ENCODE measurements around the gene DNAH14. TPM values are rescaled to one million over a fixed set of nuclear protein-coding genes. Genes with fewer than 3 reads are reported as not detected.

DNAH14 gene
- polyA plus RNA-seq, 1 donor (not counting 4 experiments of a cell fraction or from before 2014, with no cell fraction given), result 6.4 TPM

DNA sequence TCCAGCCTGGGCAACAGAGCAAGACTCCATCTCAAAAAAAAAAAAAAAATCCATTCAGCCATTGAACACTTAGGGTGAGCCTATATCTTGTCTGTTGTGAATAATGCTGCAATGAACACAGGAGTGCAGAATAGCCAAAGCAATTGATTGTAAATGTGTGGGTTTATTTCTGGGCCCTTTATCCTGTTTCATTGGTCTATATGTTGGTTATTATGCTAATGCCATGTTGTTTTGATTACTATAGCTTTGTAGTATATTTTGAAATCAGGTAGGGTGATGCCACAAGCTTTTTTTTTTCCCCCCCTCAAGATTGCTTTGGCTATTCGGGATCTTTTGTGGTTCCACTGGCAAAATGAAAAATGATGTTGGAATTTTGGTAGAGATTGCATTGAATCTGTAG is 330.8 kb downstream of the DNAH14 start:
- no peak for DNase-seq (ENCODE audit: low read depth, low spot score)
- dilution Hi-C loops (cut with MboI; ENCODE audit: extremely low pct_ligation_motif_present, low sequenced_read_pairs), result no loop called here
- H3K4me2 ChIP-seq (ENCODE audit: control insufficient read depth, extremely low read depth, insufficient read depth, low read depth, low read length), result no peak overlapping the region

DNA sequence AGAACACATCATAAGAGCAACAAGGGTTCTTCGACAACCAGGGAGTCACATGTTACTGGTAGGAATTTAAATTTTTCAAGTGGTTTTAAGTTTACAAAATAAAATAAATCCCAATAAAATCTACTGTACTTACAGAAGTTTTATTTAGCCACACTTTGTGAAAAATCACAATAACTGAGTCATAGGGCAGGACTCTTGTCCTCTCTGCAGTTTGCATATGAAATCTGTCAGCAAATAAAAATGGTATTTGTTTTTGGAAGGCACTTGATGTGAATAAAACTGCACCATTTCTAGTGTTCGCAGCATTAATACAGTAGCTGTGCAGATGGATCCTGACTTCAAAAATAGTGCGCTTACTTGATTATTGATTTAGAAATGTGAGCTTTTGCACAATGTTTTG is 348.0 kb downstream of the DNAH14 start:
- Histone ChIP-seq H3K4me2 (ENCODE audit: control insufficient read depth, extremely low read depth, insufficient read depth, low read depth, low read length) (no peak overlapping the region), H3K27me3 (ENCODE audit: control insufficient read depth, extremely low read depth, insufficient read depth, low read length) (no peaks in the 10 kb centered on the region), H3K9me1 (ENCODE audit: control insufficient read depth, extremely low read depth, insufficient read depth, low read length) (no peaks in the 10 kb centered on the region), H3K4me1 (ENCODE audit: control insufficient read depth, extremely low read depth, insufficient read depth, low read length) (no peaks in the 10 kb centered on the region), H3K9me3 (ENCODE audit: control insufficient read depth, low read depth, low read length) (no peaks in the 10 kb centered on the region), H3K4me3 (ENCODE audit: control insufficient read depth in 2 of 3, extremely low read depth in 1 of 3, insufficient read depth in 2 of 3, low read depth in 1 of 3, low read length in 3 of 3) (no peak overlapping the region), H3K27ac (ENCODE audit: control insufficient read depth, insufficient read depth, low read length) (no peak overlapping the region), H3K36me3 (ENCODE audit: control insufficient read depth in 2 of 2, extremely low read depth in 1 of 2, insufficient read depth in 2 of 2, low read length in 2 of 2) (no peaks in the 10 kb centered on the region), H3K79me2 (ENCODE audit: control insufficient read depth, insufficient read depth, low read length) (no peaks in the 10 kb centered on the region), H4K20me1 (ENCODE audit: control insufficient read depth, extremely low read depth, insufficient read depth, low read length) (no peaks in the 10 kb centered on the region), H2AFZ (ENCODE audit: control insufficient read depth, low read length) (no peak overlapping the region), H3K9ac (ENCODE audit: control insufficient read depth, extremely low read depth, insufficient read depth, low read length) (no peak overlapping the region)
- FAIRE-seq (no peak), DNase-seq (ENCODE audit: low read depth, low spot score) (no peak)
- TF ChIP-seq, protein P1, sequence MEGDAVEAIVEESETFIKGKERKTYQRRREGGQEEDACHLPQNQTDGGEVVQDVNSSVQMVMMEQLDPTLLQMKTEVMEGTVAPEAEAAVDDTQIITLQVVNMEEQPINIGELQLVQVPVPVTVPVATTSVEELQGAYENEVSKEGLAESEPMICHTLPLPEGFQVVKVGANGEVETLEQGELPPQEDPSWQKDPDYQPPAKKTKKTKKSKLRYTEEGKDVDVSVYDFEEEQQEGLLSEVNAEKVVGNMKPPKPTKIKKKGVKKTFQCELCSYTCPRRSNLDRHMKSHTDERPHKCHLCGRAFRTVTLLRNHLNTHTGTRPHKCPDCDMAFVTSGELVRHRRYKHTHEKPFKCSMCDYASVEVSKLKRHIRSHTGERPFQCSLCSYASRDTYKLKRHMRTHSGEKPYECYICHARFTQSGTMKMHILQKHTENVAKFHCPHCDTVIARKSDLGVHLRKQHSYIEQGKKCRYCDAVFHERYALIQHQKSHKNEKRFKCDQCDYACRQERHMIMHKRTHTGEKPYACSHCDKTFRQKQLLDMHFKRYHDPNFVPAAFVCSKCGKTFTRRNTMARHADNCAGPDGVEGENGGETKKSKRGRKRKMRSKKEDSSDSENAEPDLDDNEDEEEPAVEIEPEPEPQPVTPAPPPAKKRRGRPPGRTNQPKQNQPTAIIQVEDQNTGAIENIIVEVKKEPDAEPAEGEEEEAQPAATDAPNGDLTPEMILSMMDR (optimal IDR thresholded peaks at IDR 0.05 in 1 of 3, IDR thresholded peaks at IDR 0.05 in 1 of 3, conservative IDR thresholded peaks at IDR 0.05 in 1 of 3; ENCODE audit: extremely low read depth in 1 of 3, insufficient read depth in 2 of 3, low read length in 3 of 3), result no peak
- TF ChIP-seq EZH2 (IDR thresholded peaks at IDR 0.05; ENCODE audit: low read length), result no peak
- dilution Hi-C loops (cut with MboI; ENCODE audit: extremely low pct_ligation_motif_present, low sequenced_read_pairs), result no loop called here

More for the DNA sequence above, 330.8 kb downstream of the DNAH14 start:
- no peak for FAIRE-seq
- no peaks in the 10 kb centered on the region for H3K9me3 ChIP-seq (ENCODE audit: control insufficient read depth, low read depth, low read length)
- no peaks in the 10 kb centered on the region for H4K20me1 ChIP-seq (ENCODE audit: control insufficient read depth, extremely low read depth, insufficient read depth, low read length)
- no peaks in the 10 kb centered on the region for H3K36me3 ChIP-seq (ENCODE audit: control insufficient read depth in 2 of 2, extremely low read depth in 1 of 2, insufficient read depth in 2 of 2, low read length in 2 of 2)
- TF ChIP-seq EZH2 (IDR thresholded peaks at IDR 0.05; ENCODE audit: low read length), result no peak
- TF ChIP-seq, protein P1 (optimal IDR thresholded peaks at IDR 0.05 in 1 of 3, IDR thresholded peaks at IDR 0.05 in 1 of 3, conservative IDR thresholded peaks at IDR 0.05 in 1 of 3; ENCODE audit: extremely low read depth in 1 of 3, insufficient read depth in 2 of 3, low read length in 3 of 3), result no peak
- no peak overlapping the region for H3K4me3 ChIP-seq (ENCODE audit: control insufficient read depth in 2 of 3, extremely low read depth in 1 of 3, insufficient read depth in 2 of 3, low read depth in 1 of 3, low read length in 3 of 3)
- H3K27me3 ChIP-seq (ENCODE audit: control insufficient read depth, extremely low read depth, insufficient read depth, low read length), result no peaks in the 10 kb centered on the region
- H2AFZ ChIP-seq (ENCODE audit: control insufficient read depth, low read length), result no peak overlapping the region
- H3K27ac ChIP-seq (ENCODE audit: control insufficient read depth, insufficient read depth, low read length), result no peak overlapping the region
- H3K4me1 ChIP-seq (ENCODE audit: control insufficient read depth, extremely low read depth, insufficient read depth, low read length), result no peaks in the 10 kb centered on the region
- H3K9me1 ChIP-seq (ENCODE audit: control insufficient read depth, extremely low read depth, insufficient read depth, low read length), result no peaks in the 10 kb centered on the region
- no peaks in the 10 kb centered on the region for H3K79me2 ChIP-seq (ENCODE audit: control insufficient read depth, insufficient read depth, low read length)
- no peak overlapping the region for H3K9ac ChIP-seq (ENCODE audit: control insufficient read depth, extremely low read depth, insufficient read depth, low read length)
